ENCODE data around the gene ST8SIA5. TPM values are rescaled to one million over a fixed set of nuclear protein-coding genes. Genes with fewer than 3 reads are reported as not detected.

ST8SIA5 gene
- polyA plus RNA-seq, 1 experiment, result not detected

- no peak for DNase-seq (ENCODE audit: low read depth)
- H3K36me3 ChIP-seq (ENCODE audit: control insufficient read depth, insufficient read depth, low read length), result no peaks in the 10 kb centered on the region
- ChIA-PET CTCF (no interaction called here), POLR2A (no interaction called here)
- TF ChIP-seq, protein P1, sequence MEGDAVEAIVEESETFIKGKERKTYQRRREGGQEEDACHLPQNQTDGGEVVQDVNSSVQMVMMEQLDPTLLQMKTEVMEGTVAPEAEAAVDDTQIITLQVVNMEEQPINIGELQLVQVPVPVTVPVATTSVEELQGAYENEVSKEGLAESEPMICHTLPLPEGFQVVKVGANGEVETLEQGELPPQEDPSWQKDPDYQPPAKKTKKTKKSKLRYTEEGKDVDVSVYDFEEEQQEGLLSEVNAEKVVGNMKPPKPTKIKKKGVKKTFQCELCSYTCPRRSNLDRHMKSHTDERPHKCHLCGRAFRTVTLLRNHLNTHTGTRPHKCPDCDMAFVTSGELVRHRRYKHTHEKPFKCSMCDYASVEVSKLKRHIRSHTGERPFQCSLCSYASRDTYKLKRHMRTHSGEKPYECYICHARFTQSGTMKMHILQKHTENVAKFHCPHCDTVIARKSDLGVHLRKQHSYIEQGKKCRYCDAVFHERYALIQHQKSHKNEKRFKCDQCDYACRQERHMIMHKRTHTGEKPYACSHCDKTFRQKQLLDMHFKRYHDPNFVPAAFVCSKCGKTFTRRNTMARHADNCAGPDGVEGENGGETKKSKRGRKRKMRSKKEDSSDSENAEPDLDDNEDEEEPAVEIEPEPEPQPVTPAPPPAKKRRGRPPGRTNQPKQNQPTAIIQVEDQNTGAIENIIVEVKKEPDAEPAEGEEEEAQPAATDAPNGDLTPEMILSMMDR (IDR thresholded peaks at IDR 0.05; ENCODE audit: insufficient read depth, low read depth, low read length), result no peak
- H3K27me3 ChIP-seq (ENCODE audit: control insufficient read depth, insufficient read depth, low read length), result peaks cover 37% of the 10 kb centered on the region
- H3K4me3 ChIP-seq (ENCODE audit: low read depth, low read length), result no peak overlapping the region
These were observed 1.4 kb downstream of the ST8SIA5 start for GRCh38 chr18:46755315-46756024.

DNA sequence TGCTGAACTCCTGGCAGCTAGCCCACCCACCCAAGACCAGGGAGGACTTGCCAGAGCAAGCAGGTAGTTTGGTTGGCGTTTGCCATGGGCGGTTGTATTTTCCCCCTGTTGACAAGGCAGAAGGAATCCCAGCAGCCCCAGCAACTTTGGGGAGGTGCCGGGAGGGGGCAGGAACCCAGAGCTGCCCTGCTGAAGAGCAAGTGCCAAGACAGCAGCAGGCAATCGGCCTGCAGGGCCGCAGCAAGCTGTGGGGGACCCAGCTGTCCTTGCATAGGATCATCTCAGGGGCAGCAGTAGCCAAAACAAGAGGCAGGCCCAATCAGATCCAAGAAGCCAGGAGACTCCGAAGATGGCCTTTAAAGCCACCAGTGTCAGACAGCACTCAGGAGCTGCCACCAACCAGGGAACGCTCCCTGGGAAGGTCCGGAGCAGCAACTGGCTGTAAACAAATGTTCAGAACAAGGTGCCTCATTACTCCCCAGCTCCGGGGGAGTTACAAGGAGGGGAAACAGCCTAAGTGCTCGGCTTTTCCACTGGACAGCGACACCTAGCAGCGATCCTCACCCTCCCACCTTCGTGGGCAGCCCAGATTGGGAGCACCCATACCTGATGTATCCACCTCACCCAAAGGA lies 2.1 kb downstream of the ST8SIA5 start:
- no peaks in the 10 kb centered on the region for H3K36me3 ChIP-seq (ENCODE audit: control insufficient read depth, insufficient read depth, low read length)
- CTCF ChIA-PET, result no interaction called here
- POLR2A ChIA-PET, result no interaction called here

GRCh38 chr18:46754188-46754587 lies 2.7 kb downstream of the ST8SIA5 start:
- no peaks in the 10 kb centered on the region for H3K36me3 ChIP-seq (ENCODE audit: control insufficient read depth, insufficient read depth, low read length)
- DNase-seq (ENCODE audit: low read depth), result no peak
- H3K4me3 ChIP-seq (ENCODE audit: low read depth, low read length), result no peak overlapping the region
- CTCF ChIA-PET, result no interaction called here
- peaks cover 37% of the 10 kb centered on the region for H3K27me3 ChIP-seq (ENCODE audit: control insufficient read depth, insufficient read depth, low read length)
- TF ChIP-seq, protein P1 (IDR thresholded peaks at IDR 0.05; ENCODE audit: insufficient read depth, low read depth, low read length), result no peak
- POLR2A ChIA-PET, result no interaction called here

More for the DNA sequence above, 2.1 kb downstream of the ST8SIA5 start:
- Histone ChIP-seq H3K27me3 (ENCODE audit: control insufficient read depth, insufficient read depth, low read length) (peaks cover 37% of the 10 kb centered on the region), H3K4me3 (ENCODE audit: low read depth, low read length) (no peak overlapping the region)
- TF ChIP-seq, protein P1 (IDR thresholded peaks at IDR 0.05; ENCODE audit: insufficient read depth, low read depth, low read length), result no peak
- no peak for DNase-seq (ENCODE audit: low read depth)

DNA sequence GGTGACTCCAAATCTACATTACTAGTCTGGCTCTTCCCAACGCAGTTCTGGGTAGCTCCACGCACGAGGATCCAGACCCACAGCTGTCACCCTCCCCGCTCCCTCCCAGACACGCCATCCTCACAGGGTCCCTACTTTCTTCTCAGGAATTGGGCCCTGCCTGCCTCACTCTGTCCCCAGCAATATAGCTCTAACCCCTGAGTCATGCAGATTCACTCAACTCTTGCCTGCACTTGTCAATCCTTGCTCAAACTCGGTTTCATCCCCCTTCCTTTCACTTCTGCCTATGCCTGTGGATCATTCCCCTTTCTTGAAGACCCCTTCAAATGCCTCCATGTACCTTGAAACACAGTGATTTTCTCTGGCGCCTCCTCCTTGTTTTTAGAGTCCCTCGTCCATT lies 5.0 kb downstream of the ST8SIA5 start:
- ChIA-PET POLR2A (no interaction called here), CTCF (no interaction called here)

DNA sequence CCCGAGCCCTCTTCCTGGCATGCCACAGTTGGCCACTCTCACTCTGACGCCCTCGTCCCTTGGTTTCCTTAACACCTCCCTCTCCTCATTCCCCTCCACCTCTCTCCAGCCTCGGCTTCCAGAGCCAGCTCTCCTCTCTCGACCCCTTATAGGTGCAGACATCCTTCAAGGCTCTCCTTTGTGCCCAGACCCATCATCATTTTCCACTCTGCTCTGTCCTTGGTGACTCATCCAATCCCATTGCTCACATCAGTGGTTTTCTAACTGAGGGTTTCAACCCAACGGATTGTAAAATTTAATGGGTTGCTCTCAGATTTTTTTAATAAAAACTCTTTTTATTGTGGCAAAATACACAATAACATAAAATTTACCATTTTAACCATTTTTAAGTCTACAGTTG lies 6.2 kb downstream of the ST8SIA5 start:
- ChIA-PET POLR2A (no interaction called here), CTCF (no interaction called here)
- TF ChIP-seq, protein P1 (IDR thresholded peaks at IDR 0.05; ENCODE audit: insufficient read depth, low read depth, low read length), result no peak
- Histone ChIP-seq H3K27me3 (ENCODE audit: control insufficient read depth, insufficient read depth, low read length) (peaks cover 18% of the 10 kb centered on the region), H3K36me3 (ENCODE audit: control insufficient read depth, insufficient read depth, low read length) (no peaks in the 10 kb centered on the region), H3K4me3 (ENCODE audit: low read depth, low read length) (no peak overlapping the region)
- no peak for DNase-seq (ENCODE audit: low read depth)

More for the DNA sequence above, 5.0 kb downstream of the ST8SIA5 start:
- TF ChIP-seq, protein P1 (IDR thresholded peaks at IDR 0.05; ENCODE audit: insufficient read depth, low read depth, low read length), result no peak
- Histone ChIP-seq H3K36me3 (ENCODE audit: control insufficient read depth, insufficient read depth, low read length) (no peaks in the 10 kb centered on the region), H3K27me3 (ENCODE audit: control insufficient read depth, insufficient read depth, low read length) (peaks cover 26% of the 10 kb centered on the region), H3K4me3 (ENCODE audit: low read depth, low read length) (no peak overlapping the region)
- DNase-seq (ENCODE audit: low read depth), result no peak
